ENCODE data around the gene AMOT.

- TF ChIP-seq CTCF (IDR thresholded peaks at IDR 0.05; ENCODE audit: poor library complexity) (no peak), EZH2 (IDR thresholded peaks at IDR 0.05; ENCODE audit: borderline replicate concordance) (no peak), EZH2phosphoT487 (IDR thresholded peaks at IDR 0.05; ENCODE audit: low read depth, severe bottlenecking, unreplicated experiment) (no peak)
Observed at GRCh38 chrX:112768563-112768962, 72.1 kb downstream of the AMOT start.
